OCI-LY3 (cell line): Measurements from ENCODE around the gene SESN1.

Experiments used
- H2AFZ ChIP-seq: fragments of 200-600, 300-600 bp; shearing (Covaris generic); 2 replicates; pipeline ENCODE4 v1.6.0; 2014; ENCODE audit warnings: antibody characterized with exemption, low read depth, low read length
- H3K27ac ChIP-seq: fragments of 200-600, 300-600 bp; sonication (generic); 2 replicates; pipeline ENCODE4 v1.5.1; 2014; ENCODE audit warnings: mild to moderate bottlenecking, low read length, moderate library complexity, mixed read lengths
- H3K27me3 ChIP-seq: fragments of 200-600, 300-600 bp; sonication (generic); 2 replicates; pipeline ENCODE4 v1.6.1; 2014; ENCODE audit warnings: low read depth, low read length, mixed read lengths
- H3K36me3 ChIP-seq: fragments of 200-600, 300-600 bp; sonication (generic); replicated peaks from 2 replicates; pipeline ENCODE3; 2014; ENCODE audit warnings: low read depth, low read length, mixed read lengths
- H3K4me1 ChIP-seq: fragments of 300-600, 200-600 bp; sonication (generic); 2 replicates; pipeline ENCODE4 v1.6.1; 2014; ENCODE audit warnings: low read length, mixed read lengths
- H3K4me2 ChIP-seq: fragments of 200-600, 300-600 bp; sonication (generic); 2 replicates; pipeline ENCODE4 v1.6.1; 2014; ENCODE audit warnings: low read length, mixed read lengths
- H3K4me3 ChIP-seq: fragments of 300-600, 200-600 bp; sonication (generic); 2 replicates; pipeline ENCODE4 v1.5.1; 2014; ENCODE audit warnings: antibody characterized with exemption, mild to moderate bottlenecking, low read length, moderate library complexity
- H3K79me2 ChIP-seq: fragments of 300-600, 200-600 bp; shearing (Covaris generic); 2 replicates; pipeline ENCODE4 v1.6.1; 2014; ENCODE audit warnings: mild to moderate bottlenecking, low read length, mixed read lengths
- H3K9ac ChIP-seq: fragments of 300-600, 200-600 bp; shearing (Covaris generic); 2 replicates; pipeline ENCODE4 v1.6.0; 2014; ENCODE audit warnings: mild to moderate bottlenecking, low read length, moderate library complexity
- H3K9me3 ChIP-seq: fragments of 200-600, 300-600 bp; shearing (Covaris generic); 2 replicates; pipeline ENCODE4 v1.6.1; 2014; ENCODE audit warnings: low read length, mixed read lengths; ENCODE audit not compliant: insufficient read depth
- H4K20me1 ChIP-seq: fragments of 200-600, 300-600 bp; sonication (generic); 2 replicates; pipeline ENCODE4 v1.6.1; 2016; ENCODE audit warnings: low read length, mixed read lengths; ENCODE audit not compliant: insufficient read depth
- CTCF ChIP-seq: fragments of 200-600, 300-600 bp; sonication (generic); IDR thresholded peaks from 2 replicates; pipeline ENCODE4 v1.5.1; 2014; ENCODE audit warnings: antibody characterized with exemption, low read length, low read depth
- EZH2phosphoT487 ChIP-seq: fragments of 200-600 bp; shearing (Covaris generic); IDR thresholded peaks from 2 replicates; pipeline ENCODE4 v1.6.1; 2018; ENCODE audit warnings: antibody characterized with exemption, mixed run types, low read depth

Gene SESN1

GRCh38 chr6:109048176-109048575 lies 46.5 kb downstream of the SESN1 start:
- Histone ChIP-seq H3K4me3 (no peak overlapping the region), H3K4me1 (peaks cover 11% of the 10 kb centered on the region), H3K27me3 (no peaks in the 10 kb centered on the region), H4K20me1 (no peaks in the 10 kb centered on the region), H3K4me2 (no peak overlapping the region), H3K79me2 (no peaks in the 10 kb centered on the region), H3K9me3 (no peaks in the 10 kb centered on the region), H3K9ac (no peak overlapping the region), H3K36me3 (no peaks in the 10 kb centered on the region), H2AFZ (no peak overlapping the region), H3K27ac (no peak overlapping the region)
- TF ChIP-seq CTCF: no peak
- no peak for TF ChIP-seq EZH2phosphoT487

- Histone ChIP-seq H3K4me1 (no peaks in the 10 kb centered on the region), H4K20me1 (no peaks in the 10 kb centered on the region), H3K9ac (no peak overlapping the region), H3K4me3 (no peak overlapping the region), H3K36me3 (no peaks in the 10 kb centered on the region), H3K27ac (no peak overlapping the region), H3K79me2 (no peaks in the 10 kb centered on the region), H2AFZ (no peak overlapping the region), H3K4me2 (no peak overlapping the region), H3K9me3 (no peaks in the 10 kb centered on the region), H3K27me3 (no peaks in the 10 kb centered on the region)
- no peak for TF ChIP-seq EZH2phosphoT487
These were observed 49.2 kb downstream of the SESN1 start for GRCh38 chr6:109045493-109045892.

- H4K20me1 ChIP-seq: no peaks in the 10 kb centered on the region
- no peak overlapping the region for H3K27ac ChIP-seq
- TF ChIP-seq EZH2phosphoT487: no peak
- no peak for TF ChIP-seq CTCF
- H3K4me2 ChIP-seq: no peak overlapping the region
- H3K9ac ChIP-seq: no peak overlapping the region
- no peaks in the 10 kb centered on the region for H3K9me3 ChIP-seq
- H2AFZ ChIP-seq: no peak overlapping the region
- H3K79me2 ChIP-seq: no peaks in the 10 kb centered on the region
- H3K36me3 ChIP-seq: no peaks in the 10 kb centered on the region
- peaks cover 7% of the 10 kb centered on the region for H3K27me3 ChIP-seq
- 0 out of 2 replicates have a peak, but pooled peaks cover 6% of the 10 kb centered on the region for H3K4me1 ChIP-seq
- no peak overlapping the region for H3K4me3 ChIP-seq
These were observed 54.9 kb downstream of the SESN1 start for GRCh38 chr6:109039795-109040194.

- H3K27me3 ChIP-seq: peaks cover 7% of the 10 kb centered on the region
- no peak overlapping the region for H3K4me2 ChIP-seq
- no peaks in the 10 kb centered on the region for H3K79me2 ChIP-seq
- H3K9ac ChIP-seq: no peak overlapping the region
- no peak overlapping the region for H2AFZ ChIP-seq
- H3K9me3 ChIP-seq: no peaks in the 10 kb centered on the region
- TF ChIP-seq EZH2phosphoT487 (no peak), CTCF (no peak)
- no peaks in the 10 kb centered on the region for H3K36me3 ChIP-seq
- no peak overlapping the region for H3K27ac ChIP-seq
- 0 out of 2 replicates have a peak, but pooled peaks cover 6% of the 10 kb centered on the region for H3K4me1 ChIP-seq
- H3K4me3 ChIP-seq: no peak overlapping the region
- H4K20me1 ChIP-seq: no peaks in the 10 kb centered on the region
These were observed 55.7 kb downstream of the SESN1 start for GRCh38 chr6:109038837-109039398.
